Measurements from ENCODE around the gene FAM217B.

- TF ChIP-seq CTCF (IDR thresholded peaks at IDR 0.05) (no peak), EZH2 (IDR thresholded peaks at IDR 0.05) (no peak)
Observed at GRCh38 chr20:59984541-59984940, 44.4 kb downstream of the FAM217B start.

Data from neural progenitor cell (in vitro differentiated cells).